Stomach smooth muscle (tissue), 2 donors: ENCODE measurements around the gene EIF6.

Experiments used
- H3K27ac ChIP-seq: one replicate; pipeline ENCODE4 v1.7.0; 2013; ENCODE audit warnings: mild to moderate bottlenecking, low read length, inconsistent platforms
- H3K27me3 ChIP-seq, 2 donors: one replicate each; pipeline ENCODE4 v1.7.0; 2013; ENCODE audit warnings: low read length in 2 of 2; ENCODE audit not compliant: insufficient read depth in 2 of 2, control insufficient read depth in 1 of 2
- H3K36me3 ChIP-seq, 2 donors: one replicate each; pipeline ENCODE4 v1.7.0; 2013; ENCODE audit warnings: low read length in 2 of 2; ENCODE audit not compliant: control insufficient read depth in 2 of 2, insufficient read depth in 2 of 2
- H3K4me1 ChIP-seq: one replicate; pipeline ENCODE4 v1.7.0; 2013; ENCODE audit warnings: low read length; ENCODE audit not compliant: control insufficient read depth, insufficient read depth
- H3K4me3 ChIP-seq, 2 donors: one replicate each; pipeline ENCODE4 v1.7.0; 2013; ENCODE audit warnings: low read length in 2 of 2
- H3K9ac ChIP-seq, 2 donors: one replicate each; pipeline ENCODE4 v1.7.0; 2013; ENCODE audit warnings: low read length in 2 of 2, mild to moderate bottlenecking in 1 of 2
- H3K9me3 ChIP-seq, 2 donors: one replicate each; pipeline ENCODE4 v1.7.0; 2013; ENCODE audit warnings: low read length in 2 of 2; ENCODE audit not compliant: control insufficient read depth in 2 of 2
- donor health status: healthy.
- donor health status: Pancreatic carcinoma.

Gene EIF6

GRCh38 chr20:35277127-35277526 is 7.4 kb downstream of the EIF6 start:
- H3K4me3 ChIP-seq = peak overlapping the region; percentile 88
- H3K27ac ChIP-seq = peak overlapping the region; percentile 80
- peaks cover 22 to 30% of the 10 kb centered on the region in 2 donors for H3K36me3 ChIP-seq

GRCh38 chr20:35276408-35276807 is 8.2 kb downstream of the EIF6 start:
- Histone ChIP-seq H3K4me3 (peak overlapping the region in 1 of 2 donors; percentile 88), H3K9ac (peak overlapping the region; percentile 22 to 94), H3K9me3 (no peaks in the 10 kb centered on the region), H3K4me1 (peaks cover 26% of the 10 kb centered on the region), H3K27ac (peak overlapping the region; percentile 11), H3K27me3 (no peaks in the 10 kb centered on the region), H3K36me3 (peaks cover 27 to 33% of the 10 kb centered on the region in 2 donors)

More at GRCh38 chr20:35277127-35277526, 7.4 kb downstream of the EIF6 start:
- peak overlapping the region; percentile 85 to 94 for H3K9ac ChIP-seq
- H3K4me1 ChIP-seq = peaks cover 26% of the 10 kb centered on the region
- no peaks in the 10 kb centered on the region for H3K27me3 ChIP-seq
- no peaks in the 10 kb centered on the region for H3K9me3 ChIP-seq

- no peaks in the 10 kb centered on the region for H3K9me3 ChIP-seq
- H3K27me3 ChIP-seq = no peaks in the 10 kb centered on the region
- H3K27ac ChIP-seq = no peak overlapping the region
- H3K36me3 ChIP-seq = peaks cover 26 to 37% of the 10 kb centered on the region in 2 donors
- no peak overlapping the region for H3K4me3 ChIP-seq
- peaks cover 26% of the 10 kb centered on the region for H3K4me1 ChIP-seq
- peak overlapping the region in 1 of 2 donors; percentile 29 for H3K9ac ChIP-seq
Observed at GRCh38 chr20:35275741-35276251, 8.8 kb downstream of the EIF6 start.

GRCh38 chr20:35274172-35275092 is 10.1 kb downstream of the EIF6 start:
- Histone ChIP-seq H3K27me3 (no peaks in the 10 kb centered on the region), H3K9ac (no peak overlapping the region), H3K4me3 (no peak overlapping the region), H3K4me1 (peaks cover 26% of the 10 kb centered on the region), H3K9me3 (no peaks in the 10 kb centered on the region), H3K27ac (no peak overlapping the region), H3K36me3 (peaks cover 19 to 33% of the 10 kb centered on the region in 2 donors)

DNA sequence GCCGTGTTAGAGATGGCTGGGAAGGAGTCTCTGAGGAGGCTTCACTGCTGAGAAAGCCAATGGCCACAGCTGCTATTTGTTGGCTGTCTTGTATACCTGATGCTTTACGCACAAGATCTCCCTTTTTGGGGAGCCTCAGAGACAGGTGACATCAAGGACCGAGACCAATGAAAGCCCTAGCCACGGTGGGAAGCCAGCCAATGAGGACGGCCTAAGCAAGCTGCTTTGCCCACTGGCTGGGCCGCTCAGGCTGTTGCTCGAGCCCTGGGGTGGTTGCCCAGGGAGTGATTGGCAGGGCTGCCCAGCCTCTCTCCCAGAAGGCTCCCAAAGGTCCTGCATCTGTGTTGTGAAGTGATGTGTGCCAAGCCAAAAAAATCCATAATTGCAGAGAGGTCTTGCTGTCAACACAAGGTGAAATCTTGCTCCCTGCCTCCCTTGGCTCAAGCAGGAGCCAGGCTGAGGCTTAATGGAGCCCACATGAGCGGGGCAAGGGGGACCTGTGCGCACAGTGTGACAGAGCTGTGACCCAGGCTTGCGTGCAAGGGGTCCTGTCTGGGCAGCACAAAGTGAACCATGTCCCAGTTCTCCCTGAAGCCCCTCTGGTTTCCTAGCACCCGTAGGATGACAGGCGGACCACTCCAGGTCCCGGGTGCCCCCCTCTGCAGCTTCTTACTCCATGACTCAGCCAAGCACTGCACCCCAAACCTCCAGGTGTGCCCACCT is 11.0 kb downstream of the EIF6 start:
- Histone ChIP-seq H3K9me3 (no peaks in the 10 kb centered on the region), H3K27me3 (no peaks in the 10 kb centered on the region), H3K36me3 (peaks cover 11 to 26% of the 10 kb centered on the region in 2 donors), H3K27ac (no peak overlapping the region), H3K4me3 (no peak overlapping the region), H3K9ac (no peak overlapping the region), H3K4me1 (peaks cover 29% of the 10 kb centered on the region)

- Histone ChIP-seq H3K4me1 (peaks cover 20% of the 10 kb centered on the region), H3K27ac (no peak overlapping the region), H3K9me3 (no peaks in the 10 kb centered on the region), H3K4me3 (no peak overlapping the region), H3K36me3 (peaks cover 11 to 35% of the 10 kb centered on the region in 2 donors), H3K27me3 (no peaks in the 10 kb centered on the region), H3K9ac (no peak overlapping the region)
Observed at GRCh38 chr20:35271904-35272303, 12.7 kb downstream of the EIF6 start.

DNA sequence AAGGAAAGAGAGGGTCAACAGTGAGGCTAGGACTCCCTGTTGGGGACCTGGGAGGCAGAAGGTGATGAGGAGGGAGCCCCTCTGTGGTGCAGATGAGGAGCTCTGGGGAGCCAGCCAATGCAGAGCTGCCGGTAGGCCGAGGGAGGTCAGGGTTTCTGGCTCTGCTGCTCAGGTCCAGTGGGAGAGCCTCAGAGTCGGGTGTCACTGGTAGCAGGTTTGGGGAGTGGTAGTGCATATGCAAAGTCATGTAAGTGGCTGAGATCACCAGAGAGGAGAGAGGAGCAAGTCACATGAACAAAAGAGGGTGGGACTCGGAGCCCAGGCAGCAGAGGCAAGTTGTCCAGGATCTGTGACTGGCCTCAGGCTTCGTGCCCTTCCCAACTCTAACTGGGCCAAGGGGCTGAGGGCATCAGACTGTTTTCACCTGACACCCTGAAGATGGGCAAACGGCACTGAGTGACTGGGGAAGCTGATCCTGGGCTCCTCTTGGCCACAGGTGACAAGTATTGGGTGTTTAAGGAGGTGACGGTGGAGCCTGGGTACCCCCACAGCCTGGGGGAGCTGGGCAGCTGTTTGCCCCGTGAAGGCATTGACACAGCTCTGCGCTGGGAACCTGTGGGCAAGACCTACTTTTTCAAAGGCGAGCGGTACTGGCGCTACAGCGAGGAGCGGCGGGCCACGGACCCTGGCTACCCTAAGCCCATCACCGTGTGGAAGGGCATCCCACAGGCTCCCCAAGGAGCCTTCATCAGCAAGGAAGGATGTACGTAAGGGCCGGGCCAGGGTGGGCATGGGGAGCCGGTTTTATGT is 13.3 kb downstream of the EIF6 start:
- H3K9me3 ChIP-seq = no peaks in the 10 kb centered on the region
- no peak overlapping the region for H3K9ac ChIP-seq
- no peak overlapping the region for H3K4me3 ChIP-seq
- peaks cover 14 to 39% of the 10 kb centered on the region in 2 donors for H3K36me3 ChIP-seq
- no peak overlapping the region for H3K27ac ChIP-seq
- H3K27me3 ChIP-seq = no peaks in the 10 kb centered on the region
- peaks cover 15% of the 10 kb centered on the region for H3K4me1 ChIP-seq

GRCh38 chr20:35270021-35270902 is 14.3 kb downstream of the EIF6 start:
- no peaks in the 10 kb centered on the region for H3K27me3 ChIP-seq
- no peaks in the 10 kb centered on the region for H3K9me3 ChIP-seq
- H3K4me3 ChIP-seq = no peak overlapping the region
- no peak overlapping the region for H3K27ac ChIP-seq
- H3K4me1 ChIP-seq = peaks cover 9% of the 10 kb centered on the region
- peaks cover 14 to 32% of the 10 kb centered on the region in 2 donors for H3K36me3 ChIP-seq
- no peak overlapping the region for H3K9ac ChIP-seq

GRCh38 chr20:35269055-35269781 is 15.4 kb downstream of the EIF6 start:
- no peak overlapping the region for H3K4me3 ChIP-seq
- no peak overlapping the region for H3K27ac ChIP-seq
- H3K9me3 ChIP-seq = no peaks in the 10 kb centered on the region
- H3K36me3 ChIP-seq = peaks cover 14 to 29% of the 10 kb centered on the region in 2 donors
- H3K27me3 ChIP-seq = no peaks in the 10 kb centered on the region
- H3K4me1 ChIP-seq = peaks cover 7% of the 10 kb centered on the region
- H3K9ac ChIP-seq = no peak overlapping the region
